Measurements from ENCODE around the gene PDX1.

DNA sequence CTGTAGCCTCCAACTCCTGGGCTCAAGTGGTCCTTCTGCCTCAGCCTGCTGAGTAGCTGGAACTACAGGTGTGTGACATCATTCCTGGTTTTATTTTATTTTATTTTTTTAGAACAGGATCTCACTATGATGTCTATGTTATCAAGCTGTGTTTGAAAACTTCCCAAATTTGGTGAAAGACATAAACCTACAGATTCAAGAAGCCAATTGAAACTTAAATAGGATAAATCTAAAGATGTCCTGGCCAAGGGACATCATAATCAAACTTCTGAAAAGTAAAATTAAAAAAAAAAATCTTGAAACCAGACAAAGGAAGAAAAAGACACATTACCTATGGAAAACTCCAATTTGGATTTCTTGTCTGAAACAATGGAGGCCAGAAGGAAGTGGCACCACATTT is 23.1 kb upstream of the PDX1 start:
- no peak for TF ChIP-seq REST (IDR thresholded peaks at IDR 0.05; ENCODE audit: low read depth)
- no peak for TF ChIP-seq ZBTB7A (IDR thresholded peaks at IDR 0.05; ENCODE audit: low read depth)
- TF ChIP-seq EP300 (IDR thresholded peaks at IDR 0.05; ENCODE audit: borderline replicate concordance): no peak
- TF ChIP-seq, protein P1, sequence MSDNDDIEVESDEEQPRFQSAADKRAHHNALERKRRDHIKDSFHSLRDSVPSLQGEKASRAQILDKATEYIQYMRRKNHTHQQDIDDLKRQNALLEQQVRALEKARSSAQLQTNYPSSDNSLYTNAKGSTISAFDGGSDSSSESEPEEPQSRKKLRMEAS (IDR thresholded peaks at IDR 0.05): no peak
- TF ChIP-seq TCF12 (IDR thresholded peaks at IDR 0.05; ENCODE audit: low read depth): no peak
